ENCODE results near the gene GPC6.

GRCh38 chr13:94031609-94032008 lies 805.0 kb downstream of the GPC6 start:
- TF ChIP-seq CTCF (IDR thresholded peaks at IDR 0.05; ENCODE audit: low read length) (no peak), EZH2 (optimal IDR thresholded peaks at IDR 0.05; ENCODE audit: low read depth, low read length) (no peak), EZH2phosphoT487 (IDR thresholded peaks at IDR 0.05; ENCODE audit: low read length) (no peak)
